SK-N-MC (cell line): ENCODE results near the gene KRTAP29-1.

Experiments used
- EZH2 ChIP-seq: fragments of 200-600 bp; sonication (generic); IDR thresholded peaks from one replicate; pipeline ENCODE4 v1.6.1; 2017; ENCODE audit warnings: antibody characterized with exemption
- POLR2AphosphoS5 ChIP-seq: IDR thresholded peaks from 2 replicates; pipeline ENCODE4 v1.6.1; 2012; ENCODE audit warnings: mild to moderate bottlenecking, low read depth, low read length, borderline replicate concordance

GRCh38 chr17:41294016-41294415, 8.6 kb downstream of the KRTAP29-1 start:
- TF ChIP-seq EZH2, result no peak
- TF ChIP-seq POLR2AphosphoS5, result no peak
